A673 (cell line): Measurements from ENCODE around the gene PHETA1. TPM values are rescaled to one million over a fixed set of nuclear protein-coding genes. Genes with fewer than 3 reads are reported as not detected.
A peak's percentile ranks its signal among the peaks of the same experiment; 100 is the strongest.

ENCODE experiments used
- BruUV-seq: library from RNA; stranded (reverse); fragments of 400-500 nt; replicated peaks from 2 replicates; lab custom pipeline; 2021; lab: Mats Ljungman, UMichigan
- CTCF ChIA-PET: fragments of 300-600 bp; sonication (Branson Sonifier 250); formaldehyde crosslinking; loops from one replicate; lab custom pipeline; 2022; ENCODE audit warnings: antibody characterized with exemption; lab: Charles Lee
- POLR2A ChIA-PET: fragments of 300-600 bp; sonication (Branson Sonifier 250); formaldehyde crosslinking; loops from one replicate; lab custom pipeline; 2022; ENCODE audit warnings: antibody characterized with exemption; ENCODE audit not compliant: low non-redundant PET; lab: Charles Lee
- DNase-seq: peaks from one replicate; pipeline ENCODE4 v3.0.0-alpha.2; 2015; ENCODE audit warnings: low spot score
- H3K27ac ChIP-seq: fragments of 200-600 bp; sonication (generic); 2 replicates; pipeline ENCODE4 v1.5.1; 2016; ENCODE audit warnings: mixed run types, low read depth, mild to moderate bottlenecking, mixed read lengths, antibody characterized with exemption, low read length; ENCODE audit not compliant: poor library complexity, severe bottlenecking
- H3K27me3 ChIP-seq: fragments of 200-600 bp; sonication (generic); replicated peaks from 2 replicates; pipeline ENCODE4 v1.6.1; 2017; ENCODE audit warnings: mixed run types, low read depth, mild to moderate bottlenecking, mixed read lengths, antibody characterized with exemption, low read length; ENCODE audit not compliant: insufficient read depth, poor library complexity
- H3K36me3 ChIP-seq: fragments of 200-600 bp; sonication (generic); 2 replicates; pipeline ENCODE4 v1.6.1; 2016; ENCODE audit warnings: mixed run types, mild to moderate bottlenecking, mixed read lengths, antibody characterized with exemption, low read length; ENCODE audit not compliant: insufficient read depth, poor library complexity, severe bottlenecking
- H3K4me1 ChIP-seq: fragments of 200-600 bp; sonication (generic); 2 replicates; pipeline ENCODE4 v1.6.1; 2017; ENCODE audit warnings: mixed run types, mild to moderate bottlenecking, mixed read lengths, antibody characterized with exemption, low read length; ENCODE audit not compliant: insufficient read depth, poor library complexity, severe bottlenecking
- H3K4me3 ChIP-seq: fragments of 200-600 bp; sonication (generic); 2 replicates; pipeline ENCODE4 v1.5.1; 2016; ENCODE audit warnings: low read depth, mixed run types, mild to moderate bottlenecking, mixed read lengths, low read length; ENCODE audit not compliant: poor library complexity, severe bottlenecking
- H3K9me3 ChIP-seq: fragments of 200-600 bp; sonication (generic); 2 replicates; pipeline ENCODE4 v1.6.1; 2016; ENCODE audit warnings: mixed run types, low read depth, mild to moderate bottlenecking, mixed read lengths, antibody characterized with exemption, low read length; ENCODE audit not compliant: poor library complexity, severe bottlenecking
- CTCF ChIP-seq: fragments of 300-800, 200-600 bp; sonication (generic); conservative IDR thresholded peaks from 2 replicates; pipeline ENCODE4 v1.5.1; 2017; ENCODE audit warnings: low read depth, mild to moderate bottlenecking, antibody characterized with exemption, low read length, moderate library complexity, mixed read lengths
- EZH2 ChIP-seq: fragments of 200-600 bp; sonication (generic); IDR thresholded peaks from 2 replicates; pipeline ENCODE4 v1.6.1; 2017; ENCODE audit warnings: borderline replicate concordance, low read depth, mild to moderate bottlenecking, mixed read lengths, antibody characterized with exemption, low read length; ENCODE audit not compliant: poor library complexity, severe bottlenecking
- intact Hi-C: fragments of 100-400 bp; cut with micrococcal nuclease; formaldehyde crosslinking; loops from one replicate; pipeline ENCODE4 v1.10.0; 2022; ENCODE audit not compliant: unreplicated experiment
- total RNA-seq: library from RNA; stranded (reverse); gene quantifications from 2 replicates; pipeline ENCODE4 v1.2.3, GENCODE V29; 2021

Gene PHETA1
- total RNA-seq, 1 experiment from 2014 or later, result 5.7 TPM

- Histone ChIP-seq H3K4me3 (peak overlapping the region; percentile 80), H3K36me3 (no peaks in the 10 kb centered on the region), H3K9me3 (no peaks in the 10 kb centered on the region), H3K27ac (peak overlapping the region; percentile 91), H3K27me3 (no peaks in the 10 kb centered on the region), H3K4me1 (peaks cover 76% of the 10 kb centered on the region)
- POLR2A ChIA-PET, result no interaction called here
- TSS peak; percentile 9 for BruUV-seq
- no peak for TF ChIP-seq EZH2
- TF ChIP-seq CTCF, result no peak
- intact Hi-C loops, result loop anchor here (5.0 kb wide), 1 partner anchor 188 kb away; the partner anchor contains the start of gene ATXN2
- CTCF ChIA-PET, result interaction anchor here (2.0 kb wide), 1 partner anchor 12 kb away, joined by 6 read pairs; no protein-coding TSS in a partner anchor
- peak; percentile 76 for DNase-seq
Measured at GRCh38 chr12:111409403-111409779, 40.5 kb upstream of the PHETA1 start.

- no peak for TF ChIP-seq EZH2
- no peak for TF ChIP-seq CTCF
- Histone ChIP-seq H3K27me3 (no peaks in the 10 kb centered on the region), H3K36me3 (no peaks in the 10 kb centered on the region), H3K4me1 (peaks cover 76% of the 10 kb centered on the region), H3K4me3 (peak overlapping the region; percentile 80), H3K27ac (peak overlapping the region; percentile 91), H3K9me3 (no peaks in the 10 kb centered on the region)
- DNase-seq, result peak; percentile 47
- BruUV-seq, result no TSS peak
- ChIA-PET CTCF (interaction anchor here (1.5 to 2.0 kb wide), 2 partner anchors 12 to 43 kb away, joined by 6 read pairs; no protein-coding TSS in a partner anchor), POLR2A (no interaction called here)
- intact Hi-C loops, result loop anchor here (5.0 kb wide), 1 partner anchor 188 kb away; the partner anchor contains the start of gene ATXN2
Measured at GRCh38 chr12:111408686-111409402, 39.9 kb upstream of the PHETA1 start.

GRCh38 chr12:111408116-111408440 is 39.2 kb upstream of the PHETA1 start:
- no peak for DNase-seq
- ChIA-PET POLR2A (no interaction called here), CTCF (interaction anchor here (1.5 kb wide), 1 partner anchor 44 kb away, joined by 6 read pairs; no protein-coding TSS in a partner anchor)
- TF ChIP-seq EZH2, result no peak
- no peak for TF ChIP-seq CTCF
- Histone ChIP-seq H3K9me3 (no peaks in the 10 kb centered on the region), H3K36me3 (no peaks in the 10 kb centered on the region), H3K27ac (peak overlapping the region; percentile 91), H3K4me3 (peak overlapping the region; percentile 80), H3K4me1 (peaks cover 71% of the 10 kb centered on the region), H3K27me3 (no peaks in the 10 kb centered on the region)
- intact Hi-C loops, result loop anchor here (5.0 kb wide), 1 partner anchor 189 kb away; the partner anchor contains the start of gene ATXN2
- BruUV-seq, result no TSS peak
